Measurements from ENCODE around the gene DCUN1D4.

DNA sequence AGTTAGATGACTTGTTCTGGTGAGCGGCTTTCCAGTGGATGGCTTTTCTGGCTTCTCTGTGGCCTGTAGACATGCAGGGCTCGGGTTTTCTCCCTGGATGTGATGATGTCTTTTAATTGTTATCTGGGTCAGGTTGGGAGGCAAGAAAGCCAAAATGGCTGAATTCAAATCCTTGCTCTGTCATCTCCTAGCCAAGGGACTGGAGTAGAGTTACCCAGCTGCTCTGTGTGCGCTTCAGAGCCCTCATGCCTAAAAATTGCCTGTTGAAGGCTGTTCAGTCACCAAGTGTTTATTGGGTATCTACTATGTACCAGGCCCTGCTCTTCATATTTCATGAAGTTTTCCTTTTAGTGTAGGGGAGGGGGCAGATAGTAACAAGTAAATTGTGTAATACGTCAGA lies 7.3 kb downstream of the DCUN1D4 start:
- TF ChIP-seq ZNF565 (CRISPR knock-in tag; conservative IDR thresholded peaks at IDR 0.05; ENCODE audit: low read depth) (no peak), ZNF8 (CRISPR knock-in tag; IDR thresholded peaks at IDR 0.05) (no peak), PPARA (CRISPR knock-in tag; IDR thresholded peaks at IDR 0.05; ENCODE audit: borderline replicate concordance) (no peak), OSR1 (CRISPR knock-in tag; IDR thresholded peaks at IDR 0.05) (no peak), TOX (CRISPR knock-in tag; IDR thresholded peaks at IDR 0.05; ENCODE audit: borderline replicate concordance) (no peak), ZFP3 (CRISPR knock-in tag; IDR thresholded peaks at IDR 0.05) (no peak), ZFP30 (CRISPR knock-in tag; IDR thresholded peaks at IDR 0.05) (no peak), ISL1 (CRISPR knock-in tag; IDR thresholded peaks at IDR 0.05) (no peak), ARNTL (CRISPR knock-in tag; IDR thresholded peaks at IDR 0.05; ENCODE audit: borderline replicate concordance, low read depth) (no peak), RARB (CRISPR knock-in tag; IDR thresholded peaks at IDR 0.05) (no peak)
- TF ChIP-seq, protein P1, sequence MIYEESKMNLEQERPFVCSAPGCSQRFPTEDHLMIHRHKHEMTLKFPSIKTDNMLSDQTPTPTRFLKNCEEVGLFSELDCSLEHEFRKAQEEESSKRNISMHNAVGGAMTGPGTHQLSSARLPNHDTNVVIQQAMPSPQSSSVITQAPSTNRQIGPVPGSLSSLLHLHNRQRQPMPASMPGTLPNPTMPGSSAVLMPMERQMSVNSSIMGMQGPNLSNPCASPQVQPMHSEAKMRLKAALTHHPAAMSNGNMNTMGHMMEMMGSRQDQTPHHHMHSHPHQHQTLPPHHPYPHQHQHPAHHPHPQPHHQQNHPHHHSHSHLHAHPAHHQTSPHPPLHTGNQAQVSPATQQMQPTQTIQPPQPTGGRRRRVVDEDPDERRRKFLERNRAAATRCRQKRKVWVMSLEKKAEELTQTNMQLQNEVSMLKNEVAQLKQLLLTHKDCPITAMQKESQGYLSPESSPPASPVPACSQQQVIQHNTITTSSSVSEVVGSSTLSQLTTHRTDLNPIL (CRISPR knock-in tag; IDR thresholded peaks at IDR 0.05; ENCODE audit: low read depth) = no peak
- TF ChIP-seq, protein P2, sequence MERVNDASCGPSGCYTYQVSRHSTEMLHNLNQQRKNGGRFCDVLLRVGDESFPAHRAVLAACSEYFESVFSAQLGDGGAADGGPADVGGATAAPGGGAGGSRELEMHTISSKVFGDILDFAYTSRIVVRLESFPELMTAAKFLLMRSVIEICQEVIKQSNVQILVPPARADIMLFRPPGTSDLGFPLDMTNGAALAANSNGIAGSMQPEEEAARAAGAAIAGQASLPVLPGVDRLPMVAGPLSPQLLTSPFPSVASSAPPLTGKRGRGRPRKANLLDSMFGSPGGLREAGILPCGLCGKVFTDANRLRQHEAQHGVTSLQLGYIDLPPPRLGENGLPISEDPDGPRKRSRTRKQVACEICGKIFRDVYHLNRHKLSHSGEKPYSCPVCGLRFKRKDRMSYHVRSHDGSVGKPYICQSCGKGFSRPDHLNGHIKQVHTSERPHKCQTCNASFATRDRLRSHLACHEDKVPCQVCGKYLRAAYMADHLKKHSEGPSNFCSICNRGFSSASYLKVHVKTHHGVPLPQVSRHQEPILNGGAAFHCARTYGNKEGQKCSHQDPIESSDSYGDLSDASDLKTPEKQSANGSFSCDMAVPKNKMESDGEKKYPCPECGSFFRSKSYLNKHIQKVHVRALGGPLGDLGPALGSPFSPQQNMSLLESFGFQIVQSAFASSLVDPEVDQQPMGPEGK (CRISPR knock-in tag; IDR thresholded peaks at IDR 0.05; ENCODE audit: borderline replicate concordance) = no peak
- TF ChIP-seq, protein P3, sequence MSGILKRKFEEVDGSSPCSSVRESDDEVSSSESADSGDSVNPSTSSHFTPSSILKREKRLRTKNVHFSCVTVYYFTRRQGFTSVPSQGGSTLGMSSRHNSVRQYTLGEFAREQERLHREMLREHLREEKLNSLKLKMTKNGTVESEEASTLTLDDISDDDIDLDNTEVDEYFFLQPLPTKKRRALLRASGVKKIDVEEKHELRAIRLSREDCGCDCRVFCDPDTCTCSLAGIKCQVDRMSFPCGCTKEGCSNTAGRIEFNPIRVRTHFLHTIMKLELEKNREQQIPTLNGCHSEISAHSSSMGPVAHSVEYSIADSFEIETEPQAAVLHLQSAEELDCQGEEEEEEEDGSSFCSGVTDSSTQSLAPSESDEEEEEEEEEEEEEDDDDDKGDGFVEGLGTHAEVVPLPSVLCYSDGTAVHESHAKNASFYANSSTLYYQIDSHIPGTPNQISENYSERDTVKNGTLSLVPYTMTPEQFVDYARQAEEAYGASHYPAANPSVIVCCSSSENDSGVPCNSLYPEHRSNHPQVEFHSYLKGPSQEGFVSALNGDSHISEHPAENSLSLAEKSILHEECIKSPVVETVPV (CRISPR knock-in tag; IDR thresholded peaks at IDR 0.05) = no peak
- TF ChIP-seq, protein P4, sequence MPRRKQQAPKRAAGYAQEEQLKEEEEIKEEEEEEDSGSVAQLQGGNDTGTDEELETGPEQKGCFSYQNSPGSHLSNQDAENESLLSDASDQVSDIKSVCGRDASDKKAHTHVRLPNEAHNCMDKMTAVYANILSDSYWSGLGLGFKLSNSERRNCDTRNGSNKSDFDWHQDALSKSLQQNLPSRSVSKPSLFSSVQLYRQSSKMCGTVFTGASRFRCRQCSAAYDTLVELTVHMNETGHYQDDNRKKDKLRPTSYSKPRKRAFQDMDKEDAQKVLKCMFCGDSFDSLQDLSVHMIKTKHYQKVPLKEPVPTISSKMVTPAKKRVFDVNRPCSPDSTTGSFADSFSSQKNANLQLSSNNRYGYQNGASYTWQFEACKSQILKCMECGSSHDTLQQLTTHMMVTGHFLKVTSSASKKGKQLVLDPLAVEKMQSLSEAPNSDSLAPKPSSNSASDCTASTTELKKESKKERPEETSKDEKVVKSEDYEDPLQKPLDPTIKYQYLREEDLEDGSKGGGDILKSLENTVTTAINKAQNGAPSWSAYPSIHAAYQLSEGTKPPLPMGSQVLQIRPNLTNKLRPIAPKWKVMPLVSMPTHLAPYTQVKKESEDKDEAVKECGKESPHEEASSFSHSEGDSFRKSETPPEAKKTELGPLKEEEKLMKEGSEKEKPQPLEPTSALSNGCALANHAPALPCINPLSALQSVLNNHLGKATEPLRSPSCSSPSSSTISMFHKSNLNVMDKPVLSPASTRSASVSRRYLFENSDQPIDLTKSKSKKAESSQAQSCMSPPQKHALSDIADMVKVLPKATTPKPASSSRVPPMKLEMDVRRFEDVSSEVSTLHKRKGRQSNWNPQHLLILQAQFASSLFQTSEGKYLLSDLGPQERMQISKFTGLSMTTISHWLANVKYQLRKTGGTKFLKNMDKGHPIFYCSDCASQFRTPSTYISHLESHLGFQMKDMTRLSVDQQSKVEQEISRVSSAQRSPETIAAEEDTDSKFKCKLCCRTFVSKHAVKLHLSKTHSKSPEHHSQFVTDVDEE (CRISPR knock-in tag; IDR thresholded peaks at IDR 0.05) = no peak
